Smooth muscle cell (in vitro differentiated cells): Measurements from ENCODE around the gene TSHR. TPM values are rescaled to one million over a fixed set of nuclear protein-coding genes. Genes with fewer than 3 reads are reported as not detected.

ENCODE experiments used
- DNase-seq: peaks from one replicate; lab custom pipeline; 2025; ENCODE audit not compliant: unreplicated experiment; lab: John Stamatoyannopoulos, UW
- H2AFZ ChIP-seq: fragments of 200-600 bp; sonication (generic); 2 replicates; pipeline ENCODE4 v1.6.0; 2016; ENCODE audit warnings: antibody characterized with exemption, low read depth, mild to moderate bottlenecking
- H3F3A ChIP-seq: fragments of 200-600 bp; sonication (generic); 2 replicates; pipeline ENCODE4 v1.6.0; 2017; ENCODE audit warnings: antibody characterized with exemption, low read depth
- H3K27ac ChIP-seq: fragments of 200-600 bp; sonication (generic); 2 replicates; pipeline ENCODE4 v1.5.1; 2016; ENCODE audit warnings: low read depth, mild to moderate bottlenecking
- H3K27me3 ChIP-seq: fragments of 200-600 bp; sonication (generic); 2 replicates; pipeline ENCODE4 v1.6.1; 2016; ENCODE audit warnings: low read depth, mild to moderate bottlenecking
- H3K36me3 ChIP-seq: fragments of 200-600 bp; sonication (generic); 2 replicates; pipeline ENCODE4 v1.5.1; 2016; ENCODE audit warnings: low read depth
- H3K4me1 ChIP-seq: fragments of 200-600 bp; sonication (generic); 2 replicates; pipeline ENCODE4 v1.5.1; 2016; ENCODE audit warnings: low read depth
- H3K4me2 ChIP-seq: fragments of 200-600 bp; sonication (generic); 2 replicates; pipeline ENCODE4 v1.6.0; 2016; ENCODE audit warnings: mild to moderate bottlenecking
- H3K4me3 ChIP-seq: fragments of 200-600 bp; sonication (generic); 2 replicates; pipeline ENCODE4 v1.5.1; 2016; ENCODE audit warnings: mild to moderate bottlenecking
- H3K79me2 ChIP-seq: fragments of 200-600 bp; sonication (generic); 2 replicates; pipeline ENCODE4 v1.6.0; 2016; ENCODE audit warnings: low read depth, mild to moderate bottlenecking
- H3K9ac ChIP-seq: fragments of 200-600 bp; sonication (generic); 2 replicates; pipeline ENCODE4 v1.6.0; 2016; ENCODE audit warnings: low read depth
- H3K9me3 ChIP-seq: fragments of 200-600 bp; sonication (generic); replicated peaks from 2 replicates; pipeline ENCODE4 v1.5.1; 2016; ENCODE audit warnings: low read depth
- H4K20me1 ChIP-seq: fragments of 200-600 bp; sonication (generic); 2 replicates; pipeline ENCODE4 v1.6.0; 2016; ENCODE audit warnings: low read depth
- CTCF ChIP-seq: fragments of 200-600 bp; sonication (generic); IDR thresholded peaks from 2 replicates; pipeline ENCODE4 v1.5.1; 2017; ENCODE audit warnings: borderline replicate concordance, mild to moderate bottlenecking, antibody characterized with exemption; ENCODE audit not compliant: insufficient read depth, poor library complexity, severe bottlenecking
- WGBS: methylation state at CpG from one replicate; pipeline ENCODE4 v1.1.7; 2016; ENCODE audit warnings: low lambda C conversion rate; 5-methylcytosine and 5-hydroxymethylcytosine counted together
- polyA plus RNA-seq: library from polyadenylated mRNA; unstranded; fragments of >200 nt; fragmentation: Nextera tagmentation; extraction: Ambion mirVana; gene quantifications from 2 replicates; pipeline ENCODE4 v1.2.1, GENCODE V29; 2016
- total RNA-seq: library from RNA; depleted of rRNA; stranded (reverse); fragments of >200 nt; gene quantifications from 2 replicates; pipeline ENCODE4 v1.2.3, GENCODE V29; 2014

Gene TSHR
- total and polyA plus RNA-seq, 2 experiments from 2014 or later: not detected

- DNase-seq: no peak
- no peak overlapping the region for H3K9ac ChIP-seq
- no peaks in the 10 kb centered on the region for H3K4me1 ChIP-seq
- no peaks in the 10 kb centered on the region for H3K36me3 ChIP-seq
- WGBS: 92% methylated on average over 4 of the region's 4 CpGs
- H3K79me2 ChIP-seq: no peaks in the 10 kb centered on the region
- no peaks in the 10 kb centered on the region for H4K20me1 ChIP-seq
- no peak for TF ChIP-seq CTCF
- no peaks in the 10 kb centered on the region for H3F3A ChIP-seq
- H2AFZ ChIP-seq: no peak overlapping the region
- no peak overlapping the region for H3K4me2 ChIP-seq
- H3K27me3 ChIP-seq: no peaks in the 10 kb centered on the region
- H3K27ac ChIP-seq: no peak overlapping the region
- H3K9me3 ChIP-seq: no peaks in the 10 kb centered on the region
- no peak overlapping the region for H3K4me3 ChIP-seq
Measured at GRCh38 chr14:80933686-80934085, 21.7 kb upstream of the TSHR start.

- TF ChIP-seq CTCF: no peak
- H3K4me3 ChIP-seq: no peak overlapping the region
- H3K9me3 ChIP-seq: no peaks in the 10 kb centered on the region
- H3F3A ChIP-seq: no peaks in the 10 kb centered on the region
- peaks cover 6% of the 10 kb centered on the region for H3K79me2 ChIP-seq
- no peak overlapping the region for H3K4me2 ChIP-seq
- no peak overlapping the region for H3K9ac ChIP-seq
- WGBS: 95% methylated on average over 1 of the region's 1 CpG
- no peaks in the 10 kb centered on the region for H3K36me3 ChIP-seq
- H3K27me3 ChIP-seq: no peaks in the 10 kb centered on the region
- no peak overlapping the region for H3K27ac ChIP-seq
- no peak for DNase-seq
- H2AFZ ChIP-seq: no peak overlapping the region
- H4K20me1 ChIP-seq: no peaks in the 10 kb centered on the region
- H3K4me1 ChIP-seq: peaks cover 4% of the 10 kb centered on the region
Measured at GRCh38 chr14:80940146-80940545, 15.3 kb upstream of the TSHR start.

GRCh38 chr14:80941241-80942185 is 13.9 kb upstream of the TSHR start, which contains the start of gene CEP128:
TSS of gene CEP128 (minus strand) at chr14:80941738.
- peaks cover 4% of the 10 kb centered on the region for H3K4me1 ChIP-seq

More at GRCh38 chr14:80941241-80942185, 13.9 kb upstream of the TSHR start, which contains the start of gene CEP128:
- no peaks in the 10 kb centered on the region for H4K20me1 ChIP-seq
- peaks cover 6% of the 10 kb centered on the region for H3K79me2 ChIP-seq
- H3K9ac ChIP-seq: peak within 1 kb of the TSS; percentile 67
- TF ChIP-seq CTCF: no peak
- peak; percentile 55 for DNase-seq
- no peaks in the 10 kb centered on the region for H3K36me3 ChIP-seq
- H3K27me3 ChIP-seq: no peaks in the 10 kb centered on the region
- no peaks in the 10 kb centered on the region for H3F3A ChIP-seq
- H2AFZ ChIP-seq: peak within 1 kb of the TSS; percentile 98
- H3K4me3 ChIP-seq: peak within 1 kb of the TSS; percentile 72
- H3K9me3 ChIP-seq: no peaks in the 10 kb centered on the region
- H3K27ac ChIP-seq: peak within 1 kb of the TSS; percentile 33
- peak within 1 kb of the TSS; percentile 92 for H3K4me2 ChIP-seq
- 1% methylated on average over 37 of the region's 40 CpGs for WGBS
